ENCODE results near the gene XPA. TPM values are rescaled to one million over a fixed set of nuclear protein-coding genes. Genes with fewer than 3 reads are reported as not detected.

XPA gene
- total and polyA plus RNA-seq, 10 of the 15 experiments (the other 5 are each of a cell fraction or from before 2014, with no cell fraction given): 6.2 to 19.9 (median 12.3) TPM

DNA sequence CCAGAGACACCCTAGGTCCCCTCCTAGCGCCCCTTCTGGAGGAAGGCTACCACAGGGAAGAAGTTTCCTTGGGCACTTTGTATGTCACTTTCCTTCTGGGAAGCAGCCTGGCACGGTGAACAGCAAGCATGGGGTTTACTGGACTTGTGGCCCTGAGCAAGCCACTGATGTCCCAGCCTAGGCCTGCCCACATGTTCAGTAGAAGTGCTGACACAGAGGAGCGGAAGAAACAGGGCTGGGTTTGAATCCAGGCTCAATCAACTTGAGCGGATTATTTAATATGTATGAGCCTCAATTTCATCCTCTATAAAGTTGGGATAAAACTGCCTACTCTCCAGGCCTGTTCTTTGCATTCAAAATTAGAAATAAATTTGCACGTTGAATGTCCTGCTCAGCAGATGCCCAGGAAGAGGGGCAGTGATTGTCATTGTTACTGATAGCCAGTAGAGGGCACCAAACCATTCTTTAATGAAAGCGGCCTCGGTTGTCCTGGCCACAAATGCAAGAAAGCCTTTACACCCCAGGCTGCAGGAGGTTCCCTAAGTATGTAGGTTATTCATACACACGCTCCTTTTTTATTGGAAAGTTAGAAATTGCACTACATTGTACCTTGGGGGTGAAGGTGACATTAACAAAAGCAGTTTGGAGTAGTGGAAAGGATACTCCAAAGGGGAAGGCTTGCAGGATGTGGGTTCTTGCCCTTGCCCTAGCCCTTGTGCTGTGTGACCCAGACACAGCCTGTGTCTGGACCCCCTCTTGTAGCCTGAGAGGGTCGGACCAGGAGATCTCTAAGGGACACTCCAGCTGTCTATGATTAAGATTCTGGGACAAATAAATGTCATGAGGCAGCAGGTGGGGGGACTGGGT, 13.4 kb upstream of the XPA start (continued):
- TF ChIP-seq, protein P1, sequence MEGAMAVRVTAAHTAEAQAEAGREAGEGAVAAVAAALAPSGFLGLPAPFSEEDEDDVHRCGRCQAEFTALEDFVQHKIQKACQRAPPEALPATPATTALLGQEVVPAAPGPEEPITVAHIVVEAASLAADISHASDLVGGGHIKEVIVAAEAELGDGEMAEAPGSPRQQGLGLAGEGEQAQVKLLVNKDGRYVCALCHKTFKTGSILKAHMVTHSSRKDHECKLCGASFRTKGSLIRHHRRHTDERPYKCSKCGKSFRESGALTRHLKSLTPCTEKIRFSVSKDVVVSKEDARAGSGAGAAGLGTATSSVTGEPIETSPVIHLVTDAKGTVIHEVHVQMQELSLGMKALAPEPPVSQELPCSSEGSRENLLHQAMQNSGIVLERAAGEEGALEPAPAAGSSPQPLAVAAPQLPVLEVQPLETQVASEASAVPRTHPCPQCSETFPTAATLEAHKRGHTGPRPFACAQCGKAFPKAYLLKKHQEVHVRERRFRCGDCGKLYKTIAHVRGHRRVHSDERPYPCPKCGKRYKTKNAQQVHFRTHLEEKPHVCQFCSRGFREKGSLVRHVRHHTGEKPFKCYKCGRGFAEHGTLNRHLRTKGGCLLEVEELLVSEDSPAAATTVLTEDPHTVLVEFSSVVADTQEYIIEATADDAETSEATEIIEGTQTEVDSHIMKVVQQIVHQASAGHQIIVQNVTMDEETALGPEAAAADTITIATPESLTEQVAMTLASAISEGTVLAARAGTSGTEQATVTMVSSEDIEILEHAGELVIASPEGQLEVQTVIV (IDR thresholded peaks at IDR 0.05; ENCODE audit: borderline replicate concordance, partially characterized antibody): no peak
- no peak for TF ChIP-seq ZNF207 (IDR thresholded peaks at IDR 0.05; ENCODE audit: borderline replicate concordance)
- TF ChIP-seq NFYB (IDR thresholded peaks at IDR 0.05; ENCODE audit: insufficient read depth, low read depth, low read length): no peak
- TF ChIP-seq, protein P2, sequence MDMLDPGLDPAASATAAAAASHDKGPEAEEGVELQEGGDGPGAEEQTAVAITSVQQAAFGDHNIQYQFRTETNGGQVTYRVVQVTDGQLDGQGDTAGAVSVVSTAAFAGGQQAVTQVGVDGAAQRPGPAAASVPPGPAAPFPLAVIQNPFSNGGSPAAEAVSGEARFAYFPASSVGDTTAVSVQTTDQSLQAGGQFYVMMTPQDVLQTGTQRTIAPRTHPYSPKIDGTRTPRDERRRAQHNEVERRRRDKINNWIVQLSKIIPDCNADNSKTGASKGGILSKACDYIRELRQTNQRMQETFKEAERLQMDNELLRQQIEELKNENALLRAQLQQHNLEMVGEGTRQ (IDR thresholded peaks at IDR 0.05; ENCODE audit: borderline replicate concordance, low read depth, low read length): no peak
- TF ChIP-seq MXI1 (IDR thresholded peaks at IDR 0.05; ENCODE audit: low read depth, low read length): no peak
- TF ChIP-seq TCF12 (IDR thresholded peaks at IDR 0.05; ENCODE audit: low read depth, low read length): no peak
- no peak for TF ChIP-seq IKZF2 (IDR thresholded peaks at IDR 0.05)
- no peak for TF ChIP-seq POU2F2 (IDR thresholded peaks at IDR 0.05; ENCODE audit: borderline replicate concordance, low read depth, low read length)
- TF ChIP-seq SMC3 (IDR thresholded peaks at IDR 0.05; ENCODE audit: borderline replicate concordance, low read length): peak; percentile 83
- TF ChIP-seq, protein P3, sequence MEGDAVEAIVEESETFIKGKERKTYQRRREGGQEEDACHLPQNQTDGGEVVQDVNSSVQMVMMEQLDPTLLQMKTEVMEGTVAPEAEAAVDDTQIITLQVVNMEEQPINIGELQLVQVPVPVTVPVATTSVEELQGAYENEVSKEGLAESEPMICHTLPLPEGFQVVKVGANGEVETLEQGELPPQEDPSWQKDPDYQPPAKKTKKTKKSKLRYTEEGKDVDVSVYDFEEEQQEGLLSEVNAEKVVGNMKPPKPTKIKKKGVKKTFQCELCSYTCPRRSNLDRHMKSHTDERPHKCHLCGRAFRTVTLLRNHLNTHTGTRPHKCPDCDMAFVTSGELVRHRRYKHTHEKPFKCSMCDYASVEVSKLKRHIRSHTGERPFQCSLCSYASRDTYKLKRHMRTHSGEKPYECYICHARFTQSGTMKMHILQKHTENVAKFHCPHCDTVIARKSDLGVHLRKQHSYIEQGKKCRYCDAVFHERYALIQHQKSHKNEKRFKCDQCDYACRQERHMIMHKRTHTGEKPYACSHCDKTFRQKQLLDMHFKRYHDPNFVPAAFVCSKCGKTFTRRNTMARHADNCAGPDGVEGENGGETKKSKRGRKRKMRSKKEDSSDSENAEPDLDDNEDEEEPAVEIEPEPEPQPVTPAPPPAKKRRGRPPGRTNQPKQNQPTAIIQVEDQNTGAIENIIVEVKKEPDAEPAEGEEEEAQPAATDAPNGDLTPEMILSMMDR (IDR thresholded peaks at IDR 0.05 in 2 of 3, conservative IDR thresholded peaks at IDR 0.05 in 1 of 3; ENCODE audit: control insufficient read depth in 2 of 3, extremely low read depth in 1 of 3, insufficient read depth in 1 of 3, low read depth in 3 of 3, low read length in 3 of 3): peak; percentile 72 to 85 (median 85)
- TF ChIP-seq SRF (IDR thresholded peaks at IDR 0.05; ENCODE audit: low read depth in 2 of 2, low read length in 2 of 2): no peak
- TF ChIP-seq SP1 (IDR thresholded peaks at IDR 0.05; ENCODE audit: low read depth, low read length): no peak
- TF ChIP-seq CHD2 (IDR thresholded peaks at IDR 0.05; ENCODE audit: borderline replicate concordance, low read depth, low read length): no peak

All from GM12878 (cell line).